Activated naive CD4-positive, alpha-beta T cell treated with anti-CD3 and anti-CD28 coated beads, Interleukin-2, amount 50 U/mL, for 24 hours (primary cell): ENCODE data around the gene GPRASP3.

Experiments
- H3K27ac Mint-ChIP-seq: one replicate; pipeline ENCODE4 v1.8.0; 2021; ENCODE audit warnings: mild to moderate bottlenecking, mixed read lengths
- H3K27me3 Mint-ChIP-seq: one replicate; pipeline ENCODE4 v1.8.0; 2021; ENCODE audit warnings: mixed read lengths
- H3K36me3 Mint-ChIP-seq: one replicate; pipeline ENCODE4 v1.8.0; 2021; ENCODE audit warnings: mixed read lengths
- H3K4me1 Mint-ChIP-seq: one replicate; pipeline ENCODE4 v1.8.0; 2021; ENCODE audit warnings: mixed read lengths
- H3K4me3 Mint-ChIP-seq: one replicate; pipeline ENCODE4 v1.8.0; 2021; ENCODE audit warnings: mild to moderate bottlenecking, mixed read lengths
- H3K9me3 Mint-ChIP-seq: one replicate; pipeline ENCODE4 v1.8.0; 2021; ENCODE audit warnings: mixed read lengths

The GPRASP3 gene

GRCh38 chrX:102723456-102723855, 2.9 kb downstream of the GPRASP3 start:
- Mint-ChIP-seq H3K27me3 (no peaks in the 10 kb centered on the region), H3K4me3 (no peak overlapping the region), H3K27ac (no peak overlapping the region), H3K9me3 (no peaks in the 10 kb centered on the region), H3K36me3 (no peaks in the 10 kb centered on the region), H3K4me1 (peaks cover 8% of the 10 kb centered on the region)

GRCh38 chrX:102727761-102728160, 7.2 kb downstream of the GPRASP3 start:
- H3K27me3 Mint-ChIP-seq = no peaks in the 10 kb centered on the region
- no peak overlapping the region for H3K4me3 Mint-ChIP-seq
- no peaks in the 10 kb centered on the region for H3K4me1 Mint-ChIP-seq
- no peaks in the 10 kb centered on the region for H3K9me3 Mint-ChIP-seq
- no peak overlapping the region for H3K27ac Mint-ChIP-seq
- peaks cover 1% of the 10 kb centered on the region for H3K36me3 Mint-ChIP-seq

GRCh38 chrX:102728646-102729045, 8.1 kb downstream of the GPRASP3 start:
- Mint-ChIP-seq H3K4me1 (no peaks in the 10 kb centered on the region), H3K36me3 (peaks cover 1% of the 10 kb centered on the region), H3K4me3 (no peak overlapping the region), H3K27me3 (no peaks in the 10 kb centered on the region), H3K9me3 (no peaks in the 10 kb centered on the region), H3K27ac (no peak overlapping the region)

- H3K4me3 Mint-ChIP-seq = no peak overlapping the region
- no peaks in the 10 kb centered on the region for H3K27me3 Mint-ChIP-seq
- no peaks in the 10 kb centered on the region for H3K9me3 Mint-ChIP-seq
- H3K36me3 Mint-ChIP-seq = no peaks in the 10 kb centered on the region
- peaks cover 3% of the 10 kb centered on the region for H3K4me1 Mint-ChIP-seq
- no peak overlapping the region for H3K27ac Mint-ChIP-seq
Measured at GRCh38 chrX:102739657-102740056, 19.1 kb downstream of the GPRASP3 start.

- H3K27me3 Mint-ChIP-seq = no peaks in the 10 kb centered on the region
- H3K4me3 Mint-ChIP-seq = no peak overlapping the region
Measured at GRCh38 chrX:102744307-102744706, 23.8 kb downstream of the GPRASP3 start.

GRCh38 chrX:102745513-102745856, 24.9 kb downstream of the GPRASP3 start:
- H3K27me3 Mint-ChIP-seq = no peaks in the 10 kb centered on the region
- no peaks in the 10 kb centered on the region for H3K9me3 Mint-ChIP-seq
- peak overlapping the region; percentile 84 for H3K4me3 Mint-ChIP-seq
- no peaks in the 10 kb centered on the region for H3K36me3 Mint-ChIP-seq
- H3K27ac Mint-ChIP-seq = no peak overlapping the region
- H3K4me1 Mint-ChIP-seq = peaks cover 4% of the 10 kb centered on the region

More at GRCh38 chrX:102744307-102744706, 23.8 kb downstream of the GPRASP3 start:
- peaks cover 4% of the 10 kb centered on the region for H3K4me1 Mint-ChIP-seq
- H3K27ac Mint-ChIP-seq = no peak overlapping the region
- no peaks in the 10 kb centered on the region for H3K36me3 Mint-ChIP-seq
- H3K9me3 Mint-ChIP-seq = no peaks in the 10 kb centered on the region

GRCh38 chrX:102745857-102746584, 25.5 kb downstream of the GPRASP3 start:
- no peak overlapping the region for H3K27ac Mint-ChIP-seq
- no peaks in the 10 kb centered on the region for H3K9me3 Mint-ChIP-seq
- peak overlapping the region; percentile 84 for H3K4me3 Mint-ChIP-seq
- H3K4me1 Mint-ChIP-seq = peaks cover 4% of the 10 kb centered on the region
- no peaks in the 10 kb centered on the region for H3K36me3 Mint-ChIP-seq
- H3K27me3 Mint-ChIP-seq = no peaks in the 10 kb centered on the region

GRCh38 chrX:102765217-102765616, 44.7 kb downstream of the GPRASP3 start:
- H3K36me3 Mint-ChIP-seq = peaks cover 2% of the 10 kb centered on the region

GRCh38 chrX:102765809-102766208, 45.3 kb downstream of the GPRASP3 start:
- Mint-ChIP-seq H3K9me3 (no peaks in the 10 kb centered on the region), H3K36me3 (peaks cover 2% of the 10 kb centered on the region), H3K4me3 (no peak overlapping the region), H3K27ac (no peak overlapping the region), H3K4me1 (peaks cover 11% of the 10 kb centered on the region), H3K27me3 (no peaks in the 10 kb centered on the region)

More at GRCh38 chrX:102765217-102765616, 44.7 kb downstream of the GPRASP3 start:
- peaks cover 9% of the 10 kb centered on the region for H3K4me1 Mint-ChIP-seq
- H3K27ac Mint-ChIP-seq = no peak overlapping the region
- no peaks in the 10 kb centered on the region for H3K9me3 Mint-ChIP-seq
- no peak overlapping the region for H3K4me3 Mint-ChIP-seq
- H3K27me3 Mint-ChIP-seq = no peaks in the 10 kb centered on the region

GRCh38 chrX:102767287-102767686, 46.7 kb downstream of the GPRASP3 start:
- H3K36me3 Mint-ChIP-seq = peaks cover 2% of the 10 kb centered on the region
- H3K4me1 Mint-ChIP-seq = peaks cover 11% of the 10 kb centered on the region
- no peak overlapping the region for H3K27ac Mint-ChIP-seq
- no peaks in the 10 kb centered on the region for H3K27me3 Mint-ChIP-seq
- H3K9me3 Mint-ChIP-seq = no peaks in the 10 kb centered on the region
- H3K4me3 Mint-ChIP-seq = peak overlapping the region; percentile 36

GRCh38 chrX:102768987-102769761, 48.6 kb downstream of the GPRASP3 start:
- Mint-ChIP-seq H3K4me3 (peak overlapping the region; percentile 99), H3K36me3 (peaks cover 5% of the 10 kb centered on the region), H3K4me1 (peaks cover 11% of the 10 kb centered on the region), H3K27me3 (no peaks in the 10 kb centered on the region), H3K27ac (peak overlapping the region; percentile 98), H3K9me3 (no peaks in the 10 kb centered on the region)
